ENCODE results near the gene NIN. TPM values are rescaled to one million over a fixed set of nuclear protein-coding genes. Genes with fewer than 3 reads are reported as not detected.
"Not testable (repeated sequence)": the region's sequence is repeated elsewhere in the genome, so short reads cannot be mapped to it uniquely, and the experiment has no call there.

The NIN gene
- total and polyA plus RNA-seq, 10 donors, result 11.8 to 139 (median 94.4) TPM

GRCh38 chr14:50711043-50711442 lies 119.9 kb downstream of the NIN start:
- Histone ChIP-seq H3K27ac (no peak overlapping the region), H3K27me3 (replicated peaks in 1 of 7) (no peaks in the 10 kb centered on the region), H3K4me3 (no peak overlapping the region), H3K9me3 (no peaks in the 10 kb centered on the region), H3K36me3 (no peaks in the 10 kb centered on the region), H3K4me1 (no peaks in the 10 kb centered on the region)
- TF ChIP-seq CTCF (IDR thresholded peaks at IDR 0.05 in 8 of 11, conservative IDR thresholded peaks at IDR 0.05 in 3 of 11), result no peak
- TF ChIP-seq POLR2AphosphoS5 (IDR thresholded peaks at IDR 0.05), result no peak
- TF ChIP-seq POLR2A (IDR thresholded peaks at IDR 0.05), result no peak
- WGBS, 5 donors, result 89 to 99% (median 95%) methylated on average over 3 of the region's 3 CpGs
- no peak for DNase-seq
- intact Hi-C loops (cut with DNase I; ENCODE audit: low total_unique reads), result loop anchor here (10.0 kb wide), 1 partner anchor 96 kb away; no protein-coding TSS in a partner anchor

- Histone ChIP-seq H3K27me3 (replicated peaks in 1 of 7) (no peaks in the 10 kb centered on the region), H3K36me3 (no peaks in the 10 kb centered on the region), H3K27ac (no peak overlapping the region), H3K9me3 (no peaks in the 10 kb centered on the region), H3K4me1 (no peaks in the 10 kb centered on the region), H3K4me3 (no peak overlapping the region)
- intact Hi-C loops (cut with DNase I; ENCODE audit: low total_unique reads), result no loop called here
- WGBS, 5 donors, result 95 to 98% (median 96%) methylated on average over 22 of the region's 22 CpGs
- TF ChIP-seq POLR2A (IDR thresholded peaks at IDR 0.05), result no peak
- TF ChIP-seq POLR2AphosphoS5 (IDR thresholded peaks at IDR 0.05), result no peak
- TF ChIP-seq CTCF (IDR thresholded peaks at IDR 0.05 in 8 of 11, conservative IDR thresholded peaks at IDR 0.05 in 3 of 11), result no peak
- no peak for DNase-seq
These were observed 125.9 kb downstream of the NIN start for GRCh38 chr14:50705026-50705593.

DNA sequence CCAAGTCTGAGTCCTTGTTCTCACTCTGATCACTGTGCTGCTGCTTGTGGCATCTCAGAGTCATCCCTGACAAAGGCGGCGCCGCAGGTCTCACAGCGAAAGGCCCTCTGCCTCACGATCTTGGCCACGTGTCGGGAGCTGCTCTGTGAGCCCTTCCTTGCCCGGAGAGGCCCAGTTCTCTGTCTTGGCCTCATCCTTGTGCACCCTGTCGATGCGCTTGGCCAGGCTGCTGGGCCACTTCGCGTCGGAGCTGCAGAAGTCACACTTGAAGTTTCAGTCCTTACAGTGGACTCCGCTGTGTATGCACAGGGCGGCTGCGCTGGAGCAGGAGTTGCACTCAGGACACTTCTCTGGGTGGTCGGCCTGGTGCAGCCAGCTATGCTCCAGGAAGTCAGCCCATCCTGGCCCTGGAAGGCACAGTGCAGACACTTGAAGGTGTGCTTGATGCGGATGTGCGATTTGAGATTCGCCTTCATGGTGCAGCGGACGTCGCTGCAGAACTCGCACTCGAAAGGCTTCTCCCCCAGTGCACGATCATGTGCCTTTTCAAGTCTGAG lies 126.4 kb downstream of the NIN start:
- H3K4me1 ChIP-seq, result no peaks in the 10 kb centered on the region
- H3K9me3 ChIP-seq, result peaks cover 0 to under 1% (median 0%) of the 10 kb centered on the region in 8 donors
- no peaks in the 10 kb centered on the region for H3K36me3 ChIP-seq
- no peaks in the 10 kb centered on the region for H3K27me3 ChIP-seq (replicated peaks in 1 of 7)
- intact Hi-C loops (cut with DNase I; ENCODE audit: low total_unique reads), result no loop called here
- no peak for TF ChIP-seq CTCF (IDR thresholded peaks at IDR 0.05 in 8 of 11, conservative IDR thresholded peaks at IDR 0.05 in 3 of 11)
- TF ChIP-seq POLR2AphosphoS5 (IDR thresholded peaks at IDR 0.05), result no peak
- TF ChIP-seq POLR2A (IDR thresholded peaks at IDR 0.05), result no peak
- peak; percentile 68 for DNase-seq
- WGBS, 5 donors, result 91 to 98% (median 96%) methylated on average over 18 to 26 of the region's 26 CpGs
- H3K27ac ChIP-seq, result no peak overlapping the region
- no peak overlapping the region for H3K4me3 ChIP-seq

GRCh38 chr14:50697659-50698290 lies 133.2 kb downstream of the NIN start:
- WGBS, 5 donors, result 71 to 83% (median 79%) methylated on average over 4 of the region's 4 CpGs
- Histone ChIP-seq H3K4me3 (no peak overlapping the region), H3K27me3 (replicated peaks in 1 of 7) (no peaks in the 10 kb centered on the region), H3K27ac (no peak overlapping the region), H3K9me3 (peaks cover 0 to 20% (median 9%) of the 10 kb centered on the region in 8 donors), H3K36me3 (no peaks in the 10 kb centered on the region), H3K4me1 (no peaks in the 10 kb centered on the region)
- no peak for DNase-seq
- TF ChIP-seq CTCF (IDR thresholded peaks at IDR 0.05 in 8 of 11, conservative IDR thresholded peaks at IDR 0.05 in 3 of 11) (no peak), POLR2A (IDR thresholded peaks at IDR 0.05) (no peak), POLR2AphosphoS5 (IDR thresholded peaks at IDR 0.05) (no peak)
- intact Hi-C loops (cut with DNase I; ENCODE audit: low total_unique reads), result no loop called here

GRCh38 chr14:50694260-50694659 lies 136.7 kb downstream of the NIN start:
- H3K4me3 ChIP-seq; H3K36me3 ChIP-seq; intact Hi-C loops (cut with DNase I; ENCODE audit: low total_unique reads); DNase-seq; H3K4me1 ChIP-seq; H3K27ac ChIP-seq; H3K27me3 ChIP-seq (replicated peaks in 1 of 7): not testable (repeated sequence)
- 77 to 100% (median 96%) methylated on average over 3 of the region's 3 CpGs for WGBS, 5 donors
- peaks cover 0 to 40% (median 17%) of the 10 kb centered on the region in 8 donors for H3K9me3 ChIP-seq
